K562 (cell line): ENCODE data around the gene DVL2. TPM values are rescaled to one million over a fixed set of nuclear protein-coding genes. Genes with fewer than 3 reads are reported as not detected.
A peak's percentile ranks its signal among the peaks of the same experiment; 100 is the strongest.

ENCODE experiments used
- CCNT2 ChIP-seq: IDR thresholded peaks from 2 replicates; pipeline ENCODE4 v1.6.1; 2011; ENCODE audit warnings: borderline replicate concordance, low read depth, mild to moderate bottlenecking, moderate library complexity, mixed read lengths, low read length; ENCODE audit not compliant: insufficient read length; ENCODE audit errors: extremely low read depth
- ELF1 ChIP-seq: fragments of 200-800 bp; sonication (Bioruptor generic); IDR thresholded peaks from 2 replicates; pipeline ENCODE4 v1.6.1; 2016; ENCODE audit warnings: missing genetic modification characterization, missing compliant biosample characterization
- MAZ ChIP-seq, 2 experiments: fragments of 450-650 bp in 1 of 2; sonication (generic) in 1 of 2; formaldehyde crosslinking; IDR thresholded peaks in 1 of 2; conservative IDR thresholded peaks in 1 of 2; 2 replicates each; pipeline versions ENCODE4 v1.4.0 to v1.5.0; 2020; ENCODE audit warnings: mild to moderate bottlenecking in 1 of 2, missing genetic modification reagents in 1 of 2
- POLR2A ChIP-seq: fragments of 450-650 bp; conservative IDR thresholded peaks from 2 replicates; pipeline ENCODE4 v1.6.1; 2016
- POLR2H ChIP-seq: IDR thresholded peaks from 2 replicates; pipeline ENCODE4 v1.6.1; 2016; ENCODE audit warnings: missing genetic modification characterization, low read depth, mild to moderate bottlenecking, control low read depth, missing compliant biosample characterization, moderate library complexity
- TBL1XR1 ChIP-seq, 2 experiments: IDR thresholded peaks; 2 replicates each; pipeline ENCODE4 v1.6.1; 2012; ENCODE audit warnings: improper control_type of control experiment in 2 of 2, low read length in 2 of 2, mild to moderate bottlenecking in 1 of 2
- YY1 ChIP-seq, 3 experiments: IDR thresholded peaks; 2 replicates each; pipeline ENCODE4 v1.6.1; 2011; ENCODE audit warnings: low read length in 2 of 3, mild to moderate bottlenecking in 2 of 3, moderate library complexity in 2 of 3, borderline replicate concordance in 1 of 3, control low read depth in 1 of 3, low read depth in 1 of 3; ENCODE audit not compliant: insufficient read depth in 3 of 3, insufficient replicate concordance in 2 of 3, control insufficient read depth in 1 of 3, insufficient read length in 1 of 3; ENCODE audit errors: extremely low read depth in 1 of 3
- ZBTB8A ChIP-seq: fragments of 450-650 bp; IDR thresholded peaks from 2 replicates; pipeline ENCODE4 v1.6.1; 2018; ENCODE audit warnings: mild to moderate bottlenecking, moderate library complexity; ENCODE audit not compliant: partially characterized antibody
- ZNF436 ChIP-seq: fragments of 250-450, 450-650 bp; sonication (Bioruptor Pico); formaldehyde crosslinking; IDR thresholded peaks from 2 replicates; pipeline ENCODE4 v1.7.0; 2020; ENCODE audit warnings: mild to moderate bottlenecking
- ZNF511 ChIP-seq: sonication (generic); formaldehyde crosslinking; IDR thresholded peaks from 2 replicates; pipeline ENCODE4 v1.8.0; 2022; ENCODE audit warnings: mild to moderate bottlenecking, missing genetic modification reagents
- polyA plus RNA-seq, 8 experiments: library from polyadenylated mRNA; depleted of rRNA in 4 of 8; stranded (reverse) in 5 of 8; unstranded in 3 of 8; fragments of >200 nt; fragmentation: Nextera tagmentation in 2 of 8; fragmentation: Illumina TruSeq in 1 of 8; extraction: Ambion mirVana in 2 of 8; extraction: Trizol in 1 of 8; gene quantifications; 2 replicates each; pipeline versions ENCODE4 v1.2.1 to v1.2.3, GENCODE V29; 2011 to 2014; ENCODE audit warnings: inconsistent platforms in 1 of 8, missing spikeins in 1 of 8
- total RNA-seq, 7 experiments: library from RNA; depleted of rRNA in 6 of 7; stranded (reverse); fragments of >200 nt in 6 of 7; fragmentation: Illumina TruSeq in 2 of 7; extraction: Trizol in 2 of 7; gene quantifications; 2 replicates each; pipeline versions ENCODE4 v1.2.1 to v1.2.3, GENCODE V29; 2011 to 2021; ENCODE audit warnings: low replicate concordance in 1 of 7
- TF ChIP-seq, protein P1 (sequence below), 2 experiments: fragments of 450-650 bp; formaldehyde crosslinking in 1 of 2; IDR thresholded peaks; 2 replicates each; pipeline versions ENCODE4 v1.4.0 to v1.6.1; 2014 to 2020; ENCODE audit warnings: mild to moderate bottlenecking in 2 of 2, borderline replicate concordance in 1 of 2, low read depth in 1 of 2
- TF ChIP-seq, protein P2 (sequence below), 2 experiments: fragments of 200-800 bp in 1 of 2; sonication (Bioruptor generic) in 1 of 2; sonication (generic) in 1 of 2; formaldehyde crosslinking in 1 of 2; IDR thresholded peaks in 1 of 2; conservative IDR thresholded peaks in 1 of 2; 2 replicates each; pipeline versions ENCODE4 v1.5.0 to v1.6.1; 2016 to 2020; ENCODE audit warnings: missing compliant biosample characterization in 1 of 2, missing genetic modification characterization in 1 of 2, missing genetic modification reagents in 1 of 2

The DVL2 gene
- total and polyA plus RNA-seq, 9 of the 15 experiments (the other 6 are each of a cell fraction or from before 2014, with no cell fraction given), result 1.3 to 49.5 (median 24.3) TPM

DNA sequence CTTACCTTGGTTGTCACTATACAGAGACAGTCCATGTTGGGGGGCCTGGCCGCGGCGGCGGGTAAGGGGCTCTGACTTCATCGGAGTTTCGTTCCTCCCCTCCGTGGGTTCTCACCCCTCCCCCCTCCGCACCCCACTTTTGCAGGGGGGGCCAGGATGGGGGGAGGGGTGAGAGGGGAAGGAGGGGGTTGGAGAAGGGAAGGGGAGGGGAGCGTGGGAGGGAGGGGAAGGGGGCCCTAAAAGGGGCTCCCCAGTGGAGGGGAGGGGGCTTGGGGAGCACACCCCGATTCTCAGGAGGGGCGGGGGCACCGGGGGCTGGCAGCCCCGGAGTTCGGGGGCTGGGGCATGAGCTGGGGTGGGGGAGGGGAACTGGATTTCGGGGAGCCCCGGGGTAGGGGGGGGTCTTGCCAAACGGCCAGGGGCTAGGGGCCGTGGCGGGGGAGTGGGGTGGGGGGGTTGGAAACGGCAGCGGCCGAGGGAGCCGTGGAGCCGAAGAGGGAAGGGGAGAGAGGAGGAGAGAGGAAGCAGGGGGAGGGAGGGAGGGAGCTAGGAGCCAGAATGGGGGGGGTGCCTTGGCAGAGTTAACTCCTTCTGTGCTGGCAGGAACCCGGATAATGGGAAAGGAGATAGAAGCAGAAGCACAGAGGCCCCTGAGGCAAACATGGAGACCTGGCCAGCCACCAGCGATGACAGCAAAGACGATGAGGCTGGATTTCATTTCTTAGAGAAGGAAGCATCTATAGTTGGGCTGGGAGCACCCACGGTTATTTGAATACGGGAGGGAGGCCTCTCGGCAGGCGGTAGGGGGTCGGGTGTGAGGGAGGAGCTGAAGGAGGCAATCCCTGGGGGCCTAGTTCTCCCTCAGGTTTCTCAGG lies 17.0 kb downstream of the DVL2 start (continued):
- TF ChIP-seq ZNF511 (CRISPR knock-in tag) (no peak), CCNT2 (no peak), ZBTB8A (no peak), MAZ (CRISPR knock-in tag; conservative IDR thresholded peaks at IDR 0.05 in 1 of 2, IDR thresholded peaks at IDR 0.05 in 1 of 2) (peak in 1 of 2 experiments; percentile 42; a peak in 1 of 4 replicates), POLR2A (0 out of 2 replicates have a peak, but pooled peaks have one; percentile 24), ZNF436 (CRISPR knock-in tag) (no peak), ELF1 (tag) (no peak), TBL1XR1 (IDR thresholded peaks at IDR 0.05; ENCODE audit: low read length in 2 of 2) (no peak), POLR2H (no peak), YY1 (IDR thresholded peaks at IDR 0.05; ENCODE audit: borderline replicate concordance in 1 of 3, control insufficient read depth in 1 of 3, extremely low read depth in 1 of 3, insufficient read depth in 3 of 3, insufficient read length in 1 of 3, insufficient replicate concordance in 2 of 3, low read depth in 1 of 3, low read length in 2 of 3) (peak in 1 of 3 experiments; percentile 24)
- TF ChIP-seq, protein P1, sequence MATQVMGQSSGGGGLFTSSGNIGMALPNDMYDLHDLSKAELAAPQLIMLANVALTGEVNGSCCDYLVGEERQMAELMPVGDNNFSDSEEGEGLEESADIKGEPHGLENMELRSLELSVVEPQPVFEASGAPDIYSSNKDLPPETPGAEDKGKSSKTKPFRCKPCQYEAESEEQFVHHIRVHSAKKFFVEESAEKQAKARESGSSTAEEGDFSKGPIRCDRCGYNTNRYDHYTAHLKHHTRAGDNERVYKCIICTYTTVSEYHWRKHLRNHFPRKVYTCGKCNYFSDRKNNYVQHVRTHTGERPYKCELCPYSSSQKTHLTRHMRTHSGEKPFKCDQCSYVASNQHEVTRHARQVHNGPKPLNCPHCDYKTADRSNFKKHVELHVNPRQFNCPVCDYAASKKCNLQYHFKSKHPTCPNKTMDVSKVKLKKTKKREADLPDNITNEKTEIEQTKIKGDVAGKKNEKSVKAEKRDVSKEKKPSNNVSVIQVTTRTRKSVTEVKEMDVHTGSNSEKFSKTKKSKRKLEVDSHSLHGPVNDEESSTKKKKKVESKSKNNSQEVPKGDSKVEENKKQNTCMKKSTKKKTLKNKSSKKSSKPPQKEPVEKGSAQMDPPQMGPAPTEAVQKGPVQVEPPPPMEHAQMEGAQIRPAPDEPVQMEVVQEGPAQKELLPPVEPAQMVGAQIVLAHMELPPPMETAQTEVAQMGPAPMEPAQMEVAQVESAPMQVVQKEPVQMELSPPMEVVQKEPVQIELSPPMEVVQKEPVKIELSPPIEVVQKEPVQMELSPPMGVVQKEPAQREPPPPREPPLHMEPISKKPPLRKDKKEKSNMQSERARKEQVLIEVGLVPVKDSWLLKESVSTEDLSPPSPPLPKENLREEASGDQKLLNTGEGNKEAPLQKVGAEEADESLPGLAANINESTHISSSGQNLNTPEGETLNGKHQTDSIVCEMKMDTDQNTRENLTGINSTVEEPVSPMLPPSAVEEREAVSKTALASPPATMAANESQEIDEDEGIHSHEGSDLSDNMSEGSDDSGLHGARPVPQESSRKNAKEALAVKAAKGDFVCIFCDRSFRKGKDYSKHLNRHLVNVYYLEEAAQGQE (IDR thresholded peaks at IDR 0.05; ENCODE audit: borderline replicate concordance), result no peak
- TF ChIP-seq, protein P1 (CRISPR knock-in tag; IDR thresholded peaks at IDR 0.05; ENCODE audit: low read depth), result no peak
- TF ChIP-seq, protein P2, sequence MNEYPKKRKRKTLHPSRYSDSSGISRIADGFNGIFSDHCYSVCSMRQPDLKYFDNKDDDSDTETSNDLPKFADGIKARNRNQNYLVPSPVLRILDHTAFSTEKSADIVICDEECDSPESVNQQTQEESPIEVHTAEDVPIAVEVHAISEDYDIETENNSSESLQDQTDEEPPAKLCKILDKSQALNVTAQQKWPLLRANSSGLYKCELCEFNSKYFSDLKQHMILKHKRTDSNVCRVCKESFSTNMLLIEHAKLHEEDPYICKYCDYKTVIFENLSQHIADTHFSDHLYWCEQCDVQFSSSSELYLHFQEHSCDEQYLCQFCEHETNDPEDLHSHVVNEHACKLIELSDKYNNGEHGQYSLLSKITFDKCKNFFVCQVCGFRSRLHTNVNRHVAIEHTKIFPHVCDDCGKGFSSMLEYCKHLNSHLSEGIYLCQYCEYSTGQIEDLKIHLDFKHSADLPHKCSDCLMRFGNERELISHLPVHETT (CRISPR knock-in tag; conservative IDR thresholded peaks at IDR 0.05 in 1 of 2, IDR thresholded peaks at IDR 0.05 in 1 of 2), result no peak
